Upper lobe of left lung (tissue), 4 donors: ENCODE data around the gene ZNF83.
"Not testable (repeated sequence)": the region's sequence is repeated elsewhere in the genome, so short reads cannot be mapped to it uniquely, and the experiment has no call there.

ENCODE experiments used
- EP300 ChIP-seq, 4 donors: sonication (generic); formaldehyde crosslinking; IDR thresholded peaks; one replicate each; pipeline ENCODE4 v1.5.1; 2017; ENCODE audit warnings: antibody characterized with exemption in 4 of 4, control low read depth in 2 of 4
- POLR2A ChIP-seq, 4 donors: fragments of 450-650 bp; IDR thresholded peaks; one replicate each; pipeline ENCODE4 v1.5.1; 2016 to 2017; ENCODE audit warnings: antibody characterized with exemption in 4 of 4, mild to moderate bottlenecking in 2 of 4
- POLR2AphosphoS5 ChIP-seq, 2 donors: sonication (generic); formaldehyde crosslinking; IDR thresholded peaks; one replicate each; pipeline ENCODE4 v1.5.1; 2017; ENCODE audit warnings: antibody characterized with exemption in 2 of 2
- TF ChIP-seq, protein P1 (sequence below), 6 experiments: fragments of 450-650 bp in 4 of 6; fragments of 200-600 bp in 2 of 6; sonication (generic) in 2 of 6; IDR thresholded peaks; one replicate each; pipeline ENCODE4 v1.5.1; 2016 to 2019; ENCODE audit warnings: antibody characterized with exemption in 6 of 6

DNA sequence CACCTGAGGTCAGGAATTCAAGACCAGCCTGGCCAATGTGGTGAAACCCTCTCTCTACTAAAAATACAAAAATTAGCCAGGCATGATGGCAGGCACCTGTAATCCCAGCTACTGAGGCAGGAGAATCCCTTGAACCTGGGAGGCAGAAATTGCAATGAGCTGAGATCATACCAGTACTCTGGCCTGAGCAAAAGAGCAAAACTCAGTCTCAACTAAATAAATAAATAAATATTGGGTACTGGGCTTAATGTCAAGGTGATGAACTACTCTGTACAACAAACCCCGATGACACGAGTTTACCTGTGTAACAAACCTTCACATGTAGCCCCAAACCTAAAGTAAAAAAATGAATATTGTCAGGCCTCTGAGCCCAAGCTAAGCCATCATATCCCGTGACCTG is 10.7 kb downstream of the ZNF83 start:
- TF ChIP-seq, protein P1, sequence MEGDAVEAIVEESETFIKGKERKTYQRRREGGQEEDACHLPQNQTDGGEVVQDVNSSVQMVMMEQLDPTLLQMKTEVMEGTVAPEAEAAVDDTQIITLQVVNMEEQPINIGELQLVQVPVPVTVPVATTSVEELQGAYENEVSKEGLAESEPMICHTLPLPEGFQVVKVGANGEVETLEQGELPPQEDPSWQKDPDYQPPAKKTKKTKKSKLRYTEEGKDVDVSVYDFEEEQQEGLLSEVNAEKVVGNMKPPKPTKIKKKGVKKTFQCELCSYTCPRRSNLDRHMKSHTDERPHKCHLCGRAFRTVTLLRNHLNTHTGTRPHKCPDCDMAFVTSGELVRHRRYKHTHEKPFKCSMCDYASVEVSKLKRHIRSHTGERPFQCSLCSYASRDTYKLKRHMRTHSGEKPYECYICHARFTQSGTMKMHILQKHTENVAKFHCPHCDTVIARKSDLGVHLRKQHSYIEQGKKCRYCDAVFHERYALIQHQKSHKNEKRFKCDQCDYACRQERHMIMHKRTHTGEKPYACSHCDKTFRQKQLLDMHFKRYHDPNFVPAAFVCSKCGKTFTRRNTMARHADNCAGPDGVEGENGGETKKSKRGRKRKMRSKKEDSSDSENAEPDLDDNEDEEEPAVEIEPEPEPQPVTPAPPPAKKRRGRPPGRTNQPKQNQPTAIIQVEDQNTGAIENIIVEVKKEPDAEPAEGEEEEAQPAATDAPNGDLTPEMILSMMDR (IDR thresholded peaks at IDR 0.05): not testable (repeated sequence)
- TF ChIP-seq POLR2A, EP300, POLR2AphosphoS5 (IDR thresholded peaks at IDR 0.05): not testable (repeated sequence)
